Liver (tissue), 9 donors: ENCODE results near the gene FRAT1. TPM values are rescaled to one million over a fixed set of nuclear protein-coding genes. Genes with fewer than 3 reads are reported as not detected.

ENCODE experiments used
- DNase-seq: peaks from one replicate; pipeline ENCODE4 v3.0.0-alpha.2; 2017; ENCODE audit warnings: low spot score
- H3K27ac ChIP-seq, 2 donors: one replicate each; pipeline ENCODE4 v1.7.0; 2013; ENCODE audit warnings: inconsistent platforms in 2 of 2, low read length in 2 of 2, control low read depth in 1 of 2, low read depth in 1 of 2, mild to moderate bottlenecking in 1 of 2
- H3K27me3 ChIP-seq, 4 donors: one replicate each; pipeline versions ENCODE4 v1.6.1 to v1.7.0; 2013; ENCODE audit warnings: low read length in 3 of 4, inconsistent platforms in 1 of 4, mild to moderate bottlenecking in 1 of 4, moderate library complexity in 1 of 4; ENCODE audit not compliant: control insufficient read depth in 4 of 4, insufficient read depth in 4 of 4
- H3K36me3 ChIP-seq, 4 donors: one replicate each; pipeline versions ENCODE4 v1.6.1 to v1.7.0; 2013; ENCODE audit warnings: low read length in 3 of 4, mild to moderate bottlenecking in 3 of 4, low read depth in 1 of 4, moderate library complexity in 1 of 4; ENCODE audit not compliant: control insufficient read depth in 4 of 4, insufficient read depth in 3 of 4
- H3K4me1 ChIP-seq, 4 donors: one replicate each; pipeline versions ENCODE4 v1.6.1 to v1.7.0; 2013; ENCODE audit warnings: low read length in 3 of 4, mild to moderate bottlenecking in 3 of 4, moderate library complexity in 1 of 4; ENCODE audit not compliant: control insufficient read depth in 4 of 4, insufficient read depth in 4 of 4
- H3K4me3 ChIP-seq, 3 donors: one replicate each; pipeline versions ENCODE4 v1.6.1 to v1.7.0; 2013; ENCODE audit warnings: low read length in 3 of 3, control low read depth in 1 of 3, low read depth in 1 of 3, mild to moderate bottlenecking in 1 of 3
- H3K9ac ChIP-seq, 2 donors: one replicate each; pipeline ENCODE4 v1.7.0; 2013; ENCODE audit warnings: low read length in 2 of 2, mild to moderate bottlenecking in 2 of 2, moderate library complexity in 2 of 2, control low read depth in 1 of 2, low read depth in 1 of 2
- H3K9me3 ChIP-seq, 4 donors: one replicate each; pipeline versions ENCODE4 v1.6.1 to v1.7.0; 2013; ENCODE audit warnings: low read length in 3 of 4; ENCODE audit not compliant: control insufficient read depth in 4 of 4
- CTCF ChIP-seq: fragments of 150-350 bp; IDR thresholded peaks from 2 replicates; pipeline ENCODE4 v1.5.1; 2017; ENCODE audit warnings: improper control_type of control experiment, low read depth, low read length; ENCODE audit not compliant: missing input control
- FOXA2 ChIP-seq: IDR thresholded peaks from 2 replicates; pipeline ENCODE4 v1.6.1; 2016; ENCODE audit warnings: antibody characterized with exemption
- HNF4A ChIP-seq, 2 donors: conservative IDR thresholded peaks; 2 replicates each; pipeline ENCODE4 v1.6.1; 2016; ENCODE audit warnings: antibody characterized with exemption in 2 of 2, mild to moderate bottlenecking in 2 of 2
- HNF4G ChIP-seq: IDR thresholded peaks from 2 replicates; pipeline ENCODE4 v1.6.1; 2016; ENCODE audit warnings: antibody characterized with exemption
- JUND ChIP-seq, 2 donors: IDR thresholded peaks; 2 replicates each; pipeline ENCODE4 v1.6.1; 2016; ENCODE audit warnings: antibody characterized with exemption in 2 of 2
- MAX ChIP-seq: IDR thresholded peaks from 2 replicates; pipeline ENCODE4 v1.6.1; 2016; ENCODE audit warnings: antibody characterized with exemption
- RAD21 ChIP-seq, 2 donors: IDR thresholded peaks; 2 replicates each; pipeline ENCODE4 v1.6.1; 2016; ENCODE audit warnings: antibody characterized with exemption in 2 of 2, mild to moderate bottlenecking in 2 of 2
- RXRA ChIP-seq, 2 donors: IDR thresholded peaks; 2 replicates each; pipeline ENCODE4 v1.6.1; 2017 to 2018; ENCODE audit warnings: antibody characterized with exemption in 2 of 2, mild to moderate bottlenecking in 1 of 2
- SP1 ChIP-seq: IDR thresholded peaks from 2 replicates; pipeline ENCODE4 v1.6.1; 2018; ENCODE audit warnings: antibody characterized with exemption, mild to moderate bottlenecking
- TAF1 ChIP-seq: conservative IDR thresholded peaks from 2 replicates; pipeline ENCODE4 v1.6.1; 2016; ENCODE audit warnings: antibody characterized with exemption, mild to moderate bottlenecking
- YY1 ChIP-seq: IDR thresholded peaks from 2 replicates; pipeline ENCODE4 v1.6.1; 2016; ENCODE audit warnings: antibody characterized with exemption, mild to moderate bottlenecking
- WGBS: extraction: QIAGEN DNeasy Blood & Tissue Kit; methylation state at CpG from one replicate; pipeline ENCODE4 v1.1.7; 2013; 5-methylcytosine and 5-hydroxymethylcytosine counted together
- polyA plus RNA-seq, 2 donors: library from polyadenylated mRNA; stranded (reverse) in 1 of 2; unstranded in 1 of 2; fragments of 200-250 nt in 1 of 2; fragments of >200 nt in 1 of 2; fragmentation: Nextera tagmentation in 1 of 2; extraction: Ambion mirVana in 1 of 2; gene quantifications; one replicate each; pipeline versions ENCODE4 v1.2.1 to v1.2.3, GENCODE V29; 2013 to 2015
- total RNA-seq, 2 donors: library from RNA; depleted of rRNA; stranded (reverse); fragments of >200 nt; gene quantifications; one replicate each; pipeline ENCODE4 v1.2.3, GENCODE V29; 2014
- TF ChIP-seq, protein P1 (sequence below): IDR thresholded peaks from 2 replicates; pipeline ENCODE4 v1.6.1; 2016; ENCODE audit warnings: antibody characterized with exemption
- donor health status: healthy.
- donor health status: healthy.
- donor health status: healthy.
- donor health status: healthy.
- donor health status: healthy.

The FRAT1 gene
- total and polyA plus RNA-seq, 4 donors: 4.3 to 7.4 (median 5.2) TPM

DNA sequence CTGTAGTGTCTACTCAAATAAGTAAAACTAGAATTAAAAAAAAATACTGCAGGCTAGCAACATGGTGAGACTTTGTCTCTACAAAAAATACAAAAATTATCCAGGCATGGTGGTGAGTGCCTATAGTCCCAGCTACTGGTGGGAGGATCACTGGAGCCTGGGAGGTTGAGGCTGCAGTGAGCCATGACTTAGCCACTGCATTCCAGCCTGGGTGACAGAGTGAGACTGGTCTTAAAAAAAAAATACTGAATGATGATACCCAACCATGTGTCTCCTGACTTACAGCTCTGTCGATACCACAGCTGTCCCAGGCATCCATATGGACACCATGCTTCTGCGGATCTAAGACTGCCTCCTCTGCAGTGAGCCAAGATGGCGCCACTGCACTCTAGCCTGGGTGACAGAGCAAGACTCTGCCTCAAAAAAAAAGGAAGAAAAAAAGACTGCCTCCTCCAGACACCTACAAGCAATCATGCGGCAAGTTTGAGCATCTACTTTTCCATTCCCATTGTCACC lies 7.9 kb upstream of the FRAT1 start:
- Histone ChIP-seq H3K4me1 (peaks cover 0 to 12% (median 9%) of the 10 kb centered on the region in 4 donors), H3K27me3 (no peaks in the 10 kb centered on the region), H3K9ac (no peak overlapping the region), H3K27ac (no peak overlapping the region), H3K36me3 (no peaks in the 10 kb centered on the region), H3K9me3 (no peaks in the 10 kb centered on the region), H3K4me3 (no peak overlapping the region)
- 95% methylated on average over 4 of the region's 4 CpGs for WGBS
- TF ChIP-seq, protein P1, sequence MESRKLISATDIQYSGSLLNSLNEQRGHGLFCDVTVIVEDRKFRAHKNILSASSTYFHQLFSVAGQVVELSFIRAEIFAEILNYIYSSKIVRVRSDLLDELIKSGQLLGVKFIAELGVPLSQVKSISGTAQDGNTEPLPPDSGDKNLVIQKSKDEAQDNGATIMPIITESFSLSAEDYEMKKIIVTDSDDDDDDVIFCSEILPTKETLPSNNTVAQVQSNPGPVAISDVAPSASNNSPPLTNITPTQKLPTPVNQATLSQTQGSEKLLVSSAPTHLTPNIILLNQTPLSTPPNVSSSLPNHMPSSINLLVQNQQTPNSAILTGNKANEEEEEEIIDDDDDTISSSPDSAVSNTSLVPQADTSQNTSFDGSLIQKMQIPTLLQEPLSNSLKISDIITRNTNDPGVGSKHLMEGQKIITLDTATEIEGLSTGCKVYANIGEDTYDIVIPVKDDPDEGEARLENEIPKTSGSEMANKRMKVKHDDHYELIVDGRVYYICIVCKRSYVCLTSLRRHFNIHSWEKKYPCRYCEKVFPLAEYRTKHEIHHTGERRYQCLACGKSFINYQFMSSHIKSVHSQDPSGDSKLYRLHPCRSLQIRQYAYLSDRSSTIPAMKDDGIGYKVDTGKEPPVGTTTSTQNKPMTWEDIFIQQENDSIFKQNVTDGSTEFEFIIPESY: no peak
- TF ChIP-seq SP1 (no peak), TAF1 (no peak), RXRA (IDR thresholded peaks at IDR 0.05) (no peak), FOXA2 (no peak), JUND (IDR thresholded peaks at IDR 0.05) (no peak), MAX (no peak), CTCF (no peak), RAD21 (IDR thresholded peaks at IDR 0.05) (no peak), HNF4G (no peak)
- DNase-seq: no peak

- no peak overlapping the region for H3K27ac ChIP-seq
- no peak overlapping the region for H3K4me3 ChIP-seq
- TF ChIP-seq JUND (IDR thresholded peaks at IDR 0.05) (no peak), RXRA (IDR thresholded peaks at IDR 0.05) (no peak)
- H3K27me3 ChIP-seq: no peaks in the 10 kb centered on the region
- DNase-seq: no peak
- no peaks in the 10 kb centered on the region for H3K36me3 ChIP-seq
- peaks cover 0 to 3% (median 1%) of the 10 kb centered on the region in 4 donors for H3K4me1 ChIP-seq
- WGBS: 89% methylated on average over 6 of the region's 6 CpGs
- H3K9ac ChIP-seq: no peak overlapping the region
- no peaks in the 10 kb centered on the region for H3K9me3 ChIP-seq
Observed at GRCh38 chr10:97312897-97313296, 6.2 kb upstream of the FRAT1 start.

GRCh38 chr10:97314671-97315070 lies 4.4 kb upstream of the FRAT1 start:
- no peaks in the 10 kb centered on the region for H3K36me3 ChIP-seq

More at GRCh38 chr10:97314671-97315070, 4.4 kb upstream of the FRAT1 start:
- no peak overlapping the region for H3K27ac ChIP-seq
- H3K27me3 ChIP-seq: no peaks in the 10 kb centered on the region
- peaks cover 0 to 4% (median 0%) of the 10 kb centered on the region in 4 donors for H3K4me1 ChIP-seq
- H3K9me3 ChIP-seq: no peaks in the 10 kb centered on the region
- WGBS: 67% methylated on average over 4 of the region's 4 CpGs
- no peak for DNase-seq
- H3K4me3 ChIP-seq: no peak overlapping the region
- TF ChIP-seq HNF4A (conservative IDR thresholded peaks at IDR 0.05): no peak
- no peak for TF ChIP-seq RXRA (IDR thresholded peaks at IDR 0.05)
- no peak for TF ChIP-seq HNF4G
- no peak for TF ChIP-seq CTCF
- TF ChIP-seq JUND (IDR thresholded peaks at IDR 0.05): no peak
- TF ChIP-seq YY1: no peak
- no peak for TF ChIP-seq RAD21 (IDR thresholded peaks at IDR 0.05)
- H3K9ac ChIP-seq: no peak overlapping the region
